ENCODE data around the gene ANKRD39.

ANKRD39 gene

DNA sequence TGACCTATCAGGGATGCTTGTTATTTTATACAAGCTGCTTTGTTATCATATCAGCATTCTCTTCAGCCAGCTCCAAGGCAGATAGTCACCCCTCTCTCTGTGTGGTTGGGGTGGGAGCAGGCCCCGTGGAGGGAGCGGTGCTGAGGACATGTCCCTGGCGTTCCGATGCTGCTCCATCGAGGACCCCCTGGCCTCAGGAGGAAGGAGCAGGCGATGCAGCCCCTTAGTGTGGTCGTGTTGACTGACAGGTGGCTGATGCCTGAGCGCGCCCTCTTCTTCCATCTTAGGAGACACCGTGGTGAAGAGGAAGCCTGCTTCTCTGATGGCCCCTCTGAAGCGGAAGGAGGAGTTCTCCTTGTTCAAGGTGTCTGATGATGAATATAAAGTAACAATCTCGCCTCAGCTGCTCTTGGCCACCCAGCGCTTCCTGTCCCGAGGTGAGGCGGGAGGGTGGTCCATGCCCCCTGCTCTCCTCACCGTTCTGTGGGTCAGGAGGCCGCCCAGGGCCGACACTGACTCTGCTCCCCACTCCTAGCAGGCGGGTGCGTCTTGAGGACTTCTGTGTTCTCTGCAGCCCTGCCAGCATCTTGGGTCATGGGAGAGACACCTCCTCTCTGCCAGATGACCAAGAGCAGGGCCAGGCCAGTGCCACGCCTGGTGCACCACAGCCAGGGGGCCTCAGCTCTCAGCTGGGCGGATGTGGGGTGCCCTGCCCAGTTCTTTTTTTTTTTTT is 31.1 kb downstream of the ANKRD39 start:
- TF ChIP-seq, protein P1, sequence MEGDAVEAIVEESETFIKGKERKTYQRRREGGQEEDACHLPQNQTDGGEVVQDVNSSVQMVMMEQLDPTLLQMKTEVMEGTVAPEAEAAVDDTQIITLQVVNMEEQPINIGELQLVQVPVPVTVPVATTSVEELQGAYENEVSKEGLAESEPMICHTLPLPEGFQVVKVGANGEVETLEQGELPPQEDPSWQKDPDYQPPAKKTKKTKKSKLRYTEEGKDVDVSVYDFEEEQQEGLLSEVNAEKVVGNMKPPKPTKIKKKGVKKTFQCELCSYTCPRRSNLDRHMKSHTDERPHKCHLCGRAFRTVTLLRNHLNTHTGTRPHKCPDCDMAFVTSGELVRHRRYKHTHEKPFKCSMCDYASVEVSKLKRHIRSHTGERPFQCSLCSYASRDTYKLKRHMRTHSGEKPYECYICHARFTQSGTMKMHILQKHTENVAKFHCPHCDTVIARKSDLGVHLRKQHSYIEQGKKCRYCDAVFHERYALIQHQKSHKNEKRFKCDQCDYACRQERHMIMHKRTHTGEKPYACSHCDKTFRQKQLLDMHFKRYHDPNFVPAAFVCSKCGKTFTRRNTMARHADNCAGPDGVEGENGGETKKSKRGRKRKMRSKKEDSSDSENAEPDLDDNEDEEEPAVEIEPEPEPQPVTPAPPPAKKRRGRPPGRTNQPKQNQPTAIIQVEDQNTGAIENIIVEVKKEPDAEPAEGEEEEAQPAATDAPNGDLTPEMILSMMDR (IDR thresholded peaks at IDR 0.05; ENCODE audit: borderline replicate concordance, insufficient read depth, low read depth, low read length), result no peak
- H3K4me3 ChIP-seq (ENCODE audit: low read depth, low read length), result no peak overlapping the region

DNA sequence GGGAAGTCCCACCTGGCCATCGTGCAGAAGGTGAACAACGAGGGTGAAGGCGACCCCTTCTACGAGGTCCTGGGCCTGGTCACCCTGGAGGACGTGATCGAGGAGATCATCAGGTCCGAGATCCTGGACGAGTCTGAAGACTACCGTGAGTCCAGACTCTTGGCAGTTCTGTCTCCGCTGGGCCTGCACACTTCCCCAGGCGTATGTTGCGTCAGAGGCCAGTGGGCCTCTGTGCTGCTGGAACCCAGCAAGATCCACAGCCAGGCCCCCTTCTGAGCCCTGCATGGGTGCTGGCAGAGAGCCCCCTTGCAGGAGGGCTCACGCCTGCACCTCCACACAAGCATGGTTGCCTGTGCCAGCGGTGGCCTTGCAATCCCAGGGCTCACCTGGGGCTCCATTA is 32.8 kb downstream of the ANKRD39 start:
- H3K4me3 ChIP-seq (ENCODE audit: low read depth, low read length), result no peak overlapping the region
- TF ChIP-seq, protein P1 (IDR thresholded peaks at IDR 0.05; ENCODE audit: borderline replicate concordance, insufficient read depth, low read depth, low read length), result no peak

DNA sequence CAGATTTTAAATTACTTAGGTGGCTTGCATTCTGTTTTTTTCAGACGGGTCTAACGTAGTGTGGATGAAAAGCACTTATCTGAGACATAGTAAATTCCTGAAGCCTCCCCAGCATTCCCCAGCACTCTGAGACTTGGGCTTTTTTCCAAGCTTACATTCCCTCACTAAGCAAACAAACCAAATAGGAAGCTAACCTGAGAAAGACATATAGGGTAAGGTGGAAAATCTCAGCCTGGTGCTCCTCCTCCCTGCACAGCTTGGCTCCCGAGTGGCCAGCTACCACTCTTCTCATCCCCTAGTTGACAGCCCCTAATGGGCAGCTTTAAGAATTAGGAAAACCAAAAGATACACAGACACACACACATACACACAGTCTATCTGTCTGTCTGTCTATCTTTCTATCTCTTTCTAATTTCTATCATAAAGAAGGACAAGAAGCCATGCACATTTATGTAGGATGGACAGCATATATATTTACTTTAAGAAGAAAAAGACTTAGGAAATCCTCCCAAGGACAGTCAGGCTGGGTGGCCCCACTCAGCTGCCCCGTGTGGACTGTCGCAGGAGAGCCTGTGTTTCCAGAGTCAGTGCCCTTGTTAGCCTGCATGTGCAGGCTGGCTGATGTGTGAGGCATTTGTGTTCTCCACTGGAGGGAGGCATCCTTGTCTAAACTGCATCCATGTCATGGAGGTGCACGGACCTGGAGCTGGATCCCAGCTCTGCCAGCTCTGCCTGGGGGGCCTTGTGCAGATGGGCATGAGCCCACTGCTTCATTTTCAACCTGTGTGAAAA is 33.5 kb downstream of the ANKRD39 start:
- TF ChIP-seq, protein P1 (IDR thresholded peaks at IDR 0.05; ENCODE audit: borderline replicate concordance, insufficient read depth, low read depth, low read length), result no peak
- H3K4me3 ChIP-seq (ENCODE audit: low read depth, low read length), result no peak overlapping the region

DNA sequence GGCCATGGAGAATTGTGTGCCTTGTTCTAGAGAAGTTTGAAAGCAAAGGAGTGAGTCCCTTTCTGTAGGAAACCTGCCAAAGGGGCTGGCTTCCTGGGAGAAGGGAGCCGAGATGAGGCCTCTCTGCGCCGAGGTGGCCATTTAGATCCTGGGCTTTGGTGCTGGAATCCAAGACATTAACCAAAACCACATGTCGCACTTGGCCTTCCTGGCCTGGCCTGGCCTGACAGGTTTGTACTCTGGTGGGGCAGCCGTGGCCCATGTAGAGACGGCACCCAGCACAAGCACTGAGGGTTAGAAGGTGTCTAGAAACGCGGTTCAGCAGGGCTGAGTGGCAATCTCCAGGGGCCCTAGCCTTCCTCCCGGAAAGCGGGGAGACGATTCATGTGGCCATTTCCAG is 34.6 kb downstream of the ANKRD39 start:
- TF ChIP-seq, protein P1 (IDR thresholded peaks at IDR 0.05; ENCODE audit: borderline replicate concordance, insufficient read depth, low read depth, low read length), result no peak

DNA sequence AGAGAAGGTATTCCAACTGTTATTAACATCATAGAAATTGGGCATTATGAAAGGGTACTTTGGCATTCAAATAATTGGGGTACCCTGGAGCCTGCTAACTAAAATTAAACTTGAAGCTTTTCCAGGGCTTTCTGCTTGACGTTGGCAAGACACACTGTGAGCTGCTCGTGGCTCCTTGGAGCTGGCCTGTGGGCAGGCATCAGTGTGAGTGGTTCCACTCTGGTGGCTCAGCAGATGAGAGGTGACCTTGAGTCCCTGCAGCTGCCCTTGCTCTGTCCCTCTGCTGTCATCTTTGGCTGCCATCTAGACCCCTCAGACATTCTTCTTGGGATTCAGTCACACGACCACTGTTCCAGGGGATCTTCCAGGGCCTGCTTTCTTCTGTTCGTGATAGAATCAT is 35.0 kb downstream of the ANKRD39 start:
- TF ChIP-seq, protein P1 (IDR thresholded peaks at IDR 0.05; ENCODE audit: borderline replicate concordance, insufficient read depth, low read depth, low read length), result no peak
- H3K4me3 ChIP-seq (ENCODE audit: low read depth, low read length), result no peak overlapping the region

More for the DNA sequence above, 34.6 kb downstream of the ANKRD39 start:
- H3K4me3 ChIP-seq (ENCODE audit: low read depth, low read length), result no peak overlapping the region

DNA sequence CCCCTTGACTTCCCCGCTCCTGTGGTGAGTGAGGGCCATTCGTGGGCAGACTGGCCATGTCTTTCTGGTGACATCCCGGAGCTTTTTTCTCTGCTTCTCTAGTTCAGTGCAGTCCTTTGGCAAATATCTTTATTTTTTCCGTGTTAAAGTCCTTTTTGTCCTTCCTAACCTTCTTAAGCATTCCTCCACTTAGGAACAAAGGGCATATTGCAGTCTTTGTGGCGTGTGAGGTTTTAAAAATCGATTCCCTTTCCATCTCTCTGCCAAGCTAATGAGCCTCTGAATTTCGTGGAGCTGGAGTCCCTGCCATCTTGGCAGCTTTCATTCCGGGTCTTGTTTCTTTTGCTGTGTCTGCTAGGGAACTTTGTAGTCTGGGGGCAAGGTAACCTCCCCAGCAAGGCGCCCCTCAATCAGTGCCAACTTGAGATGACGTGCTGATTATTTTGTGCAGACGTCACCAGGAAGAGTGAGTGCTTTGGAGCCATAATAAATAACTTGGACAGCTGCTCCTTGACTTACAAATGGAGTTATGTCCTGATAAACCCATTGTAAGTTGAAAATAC is 36.6 kb downstream of the ANKRD39 start:
- H3K4me3 ChIP-seq (ENCODE audit: low read depth, low read length), result no peak overlapping the region
- TF ChIP-seq, protein P1 (IDR thresholded peaks at IDR 0.05; ENCODE audit: borderline replicate concordance, insufficient read depth, low read depth, low read length), result no peak

Measured in GM12875 (cell line).